GM21423 (cell line): ENCODE results near the gene ADO.

Source experiments
- ATAC-seq: cut with Tn5 transposase; IDR thresholded peaks from one replicate; pipeline ENCODE4 v1.9.1; 2021; ENCODE audit warnings: mild to moderate bottlenecking, moderate library complexity; ENCODE audit not compliant: unreplicated experiment

The ADO gene

DNA sequence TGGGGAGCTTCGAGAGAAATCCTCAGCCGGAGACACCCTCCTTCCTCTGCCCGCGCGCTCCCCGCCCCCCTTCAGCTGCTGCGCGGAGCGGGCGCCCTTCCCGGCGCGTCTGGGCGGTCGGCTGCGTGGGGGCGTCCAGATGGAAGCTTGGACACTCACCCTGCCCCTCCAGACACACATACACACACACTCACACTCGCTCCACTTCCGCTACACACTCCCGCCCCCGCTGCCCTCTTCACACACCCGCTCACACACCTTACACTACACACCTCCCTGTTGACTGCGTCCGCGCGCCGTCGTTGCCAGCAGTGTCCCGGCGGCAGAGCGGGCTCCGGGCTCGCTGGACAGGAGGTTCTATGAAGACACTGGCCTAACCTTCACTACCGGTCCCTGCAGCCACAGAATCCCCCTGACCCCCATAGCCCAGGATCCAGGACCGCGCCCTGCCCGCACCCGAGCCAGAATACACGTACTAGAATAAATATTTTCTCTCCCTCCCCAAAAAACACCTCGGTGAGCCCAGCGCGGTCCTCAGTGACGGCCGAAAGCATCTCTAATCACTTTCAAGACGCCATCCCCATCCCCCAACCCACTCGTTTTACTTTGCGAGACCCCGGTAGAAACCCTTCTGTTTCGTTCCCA lies 12.7 kb downstream of the ADO start:
- peak; percentile 21 for ATAC-seq

DNA sequence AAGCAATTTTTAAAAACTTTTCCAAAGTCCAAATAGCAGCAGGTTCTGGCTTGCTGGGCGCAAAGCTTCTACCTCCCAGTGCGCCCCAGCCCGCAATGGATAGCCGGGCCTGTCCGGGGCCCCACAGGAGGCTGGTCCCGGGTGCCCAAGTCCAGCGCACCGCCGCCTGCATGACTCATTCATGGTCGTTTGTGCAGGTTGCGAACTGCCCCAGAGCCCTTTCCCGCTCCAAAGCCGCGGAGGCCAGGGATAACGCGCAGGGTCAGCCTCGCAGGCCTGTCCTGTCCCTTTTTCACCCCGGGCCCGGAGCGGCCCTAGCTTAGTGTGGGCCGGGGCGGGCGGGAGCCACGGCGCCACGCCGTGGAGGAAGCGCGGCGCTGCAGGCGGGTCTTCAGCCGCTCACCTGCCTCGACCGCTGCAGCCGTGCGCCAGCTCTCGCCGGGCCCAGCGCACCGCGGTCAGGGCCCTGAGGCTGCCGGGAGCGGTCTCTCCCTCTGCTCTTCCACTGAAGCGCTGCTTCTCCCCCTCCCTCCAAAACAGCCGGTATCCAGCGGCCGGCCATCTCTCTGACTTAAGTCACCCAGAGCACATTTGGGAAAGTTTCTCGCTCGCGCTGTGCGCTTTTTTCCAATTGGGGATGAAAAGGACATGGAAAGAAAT lies 13.4 kb downstream of the ADO start:
- peak; percentile 33 for ATAC-seq

DNA sequence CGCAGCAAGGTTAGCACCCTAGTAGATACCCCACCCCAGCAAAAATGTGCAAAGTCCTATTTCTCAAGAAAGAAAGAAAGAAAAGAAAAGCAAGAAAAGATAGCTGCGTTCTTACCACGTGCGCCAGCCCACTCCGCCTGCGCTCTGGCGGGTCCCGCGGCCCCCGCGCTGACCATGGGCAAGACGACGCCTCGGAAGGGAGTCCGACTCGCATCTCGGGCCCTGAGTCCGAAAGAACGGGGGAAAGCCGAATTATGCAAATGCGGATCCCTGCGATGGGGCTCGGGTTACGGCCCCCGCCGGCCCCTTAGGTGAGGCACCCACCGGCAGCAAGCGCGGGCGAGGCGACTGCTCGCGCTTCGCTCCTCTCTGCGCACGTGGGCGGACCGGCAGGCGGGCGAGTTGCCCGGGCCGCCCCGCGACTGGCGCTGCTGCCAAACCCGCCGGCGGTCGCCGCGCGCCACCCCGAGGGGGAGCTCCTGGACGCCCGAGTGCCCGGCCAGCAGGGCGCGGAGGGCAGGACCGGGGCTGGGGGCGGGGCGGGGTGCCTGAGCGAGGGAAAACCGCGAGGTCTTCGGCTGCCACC lies 14.0 kb downstream of the ADO start:
- no peak for ATAC-seq

DNA sequence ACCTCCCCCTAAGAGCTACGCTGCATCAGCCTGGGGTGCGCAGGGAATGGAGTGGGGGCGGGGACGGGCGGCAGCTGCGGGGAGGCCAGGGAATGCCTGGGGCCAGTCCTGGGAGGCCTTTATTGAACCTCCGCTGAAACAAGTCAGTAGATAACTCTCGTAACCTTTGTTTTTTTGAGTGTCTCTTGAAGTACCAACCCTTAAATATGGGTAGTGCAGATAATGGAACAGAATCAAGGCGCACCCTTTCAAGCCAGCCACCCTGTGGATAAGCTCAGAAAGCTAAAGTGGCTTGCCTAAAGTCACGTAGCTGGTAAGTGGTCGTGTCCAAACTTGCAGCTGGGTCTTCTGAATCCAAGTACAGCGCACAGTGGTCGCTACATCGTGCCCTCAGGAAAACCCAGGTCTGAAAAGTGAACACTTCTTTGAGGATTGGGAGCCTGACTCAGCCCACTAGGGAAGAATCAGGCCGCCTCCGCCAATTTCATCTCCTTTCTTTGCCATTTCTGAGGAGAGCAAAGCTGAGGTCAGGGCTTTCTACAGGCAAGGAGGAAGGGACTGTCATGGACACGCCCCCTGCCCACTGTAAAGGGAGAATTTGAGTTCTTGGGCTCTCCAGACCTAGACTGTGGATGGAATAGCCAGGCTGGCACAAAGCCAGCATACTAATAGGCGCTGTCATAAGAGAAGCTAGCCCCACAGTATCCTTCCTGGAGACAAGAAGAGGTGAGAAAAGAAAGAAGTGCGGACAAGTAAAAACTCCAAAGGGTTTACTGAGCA lies 14.8 kb downstream of the ADO start:
- ATAC-seq: no peak

DNA sequence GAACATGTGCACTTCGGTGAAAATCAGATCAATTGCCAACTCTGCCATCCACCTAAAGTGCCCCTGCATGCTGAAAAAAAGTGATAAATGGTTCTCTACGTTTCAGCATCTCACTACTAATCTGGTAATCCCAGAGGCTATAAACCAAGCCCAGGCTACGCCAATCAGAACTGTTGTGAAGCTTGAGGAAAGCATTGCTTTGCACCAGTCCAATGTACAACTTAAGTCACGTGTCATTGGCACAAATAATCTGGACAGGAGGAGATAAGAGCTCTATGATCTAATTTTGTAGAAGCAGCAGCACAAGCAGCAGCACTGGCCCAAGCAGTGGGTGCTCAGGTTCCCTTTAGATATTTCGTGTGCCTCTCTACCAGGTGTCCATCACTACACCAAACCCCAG lies 16.1 kb downstream of the ADO start:
- no peak for ATAC-seq

DNA sequence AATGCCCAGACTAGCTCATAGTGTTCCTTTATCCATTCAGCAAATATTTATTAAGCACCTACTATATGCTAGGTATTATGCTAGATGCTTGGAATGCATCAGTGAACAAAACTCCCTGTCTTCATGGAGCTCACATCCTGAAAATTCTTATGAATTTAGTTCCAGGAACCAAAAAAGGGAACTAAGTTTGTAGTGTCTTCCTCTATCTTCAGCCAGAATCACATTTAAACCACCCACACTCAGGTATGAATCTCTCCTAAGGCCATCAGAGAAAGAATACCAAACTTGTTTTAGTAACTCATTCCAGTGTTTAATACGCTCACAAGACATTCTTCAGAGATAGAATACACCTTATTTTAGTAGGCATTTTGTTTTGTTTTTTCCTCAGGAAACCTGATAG lies 21.8 kb downstream of the ADO start:
- no peak for ATAC-seq

DNA sequence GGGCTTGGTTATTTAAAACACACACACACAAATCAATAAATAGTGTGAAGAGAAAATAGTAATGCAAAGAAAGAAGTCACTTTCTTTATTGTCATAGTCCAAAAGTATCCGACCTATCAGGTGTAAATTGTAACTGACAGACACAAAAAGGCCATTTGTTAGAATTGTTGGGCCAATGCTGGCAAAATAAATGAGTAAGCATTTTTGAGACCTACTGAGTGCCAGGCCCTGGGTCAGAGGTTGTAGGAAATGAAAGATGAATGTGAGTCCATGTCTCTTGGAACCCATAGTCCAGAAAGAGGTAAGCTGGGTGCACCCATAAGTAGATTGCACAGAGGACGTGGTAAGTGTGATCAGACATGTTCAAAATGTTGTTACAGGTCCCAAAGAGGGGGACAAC lies 25.1 kb downstream of the ADO start:
- ATAC-seq: no peak

DNA sequence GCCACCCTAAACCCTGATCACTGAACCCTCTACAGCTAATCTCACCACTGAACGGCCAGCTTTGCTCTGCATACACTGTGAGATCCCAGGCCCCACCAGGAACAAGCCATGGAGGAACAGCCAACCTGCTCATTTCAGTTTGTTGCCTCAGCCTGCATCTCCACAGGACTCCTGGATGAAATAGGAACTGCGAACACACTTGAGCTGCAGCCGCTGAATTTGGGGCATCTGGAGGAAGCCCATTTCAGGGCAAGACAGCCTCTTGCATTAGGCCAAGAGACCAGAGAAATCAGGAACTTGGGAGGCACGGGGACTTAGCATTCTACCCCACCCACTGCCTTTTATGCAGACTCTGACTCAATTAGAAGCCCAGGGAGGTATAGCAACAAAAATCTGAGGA lies 26.2 kb downstream of the ADO start:
- no peak for ATAC-seq

DNA sequence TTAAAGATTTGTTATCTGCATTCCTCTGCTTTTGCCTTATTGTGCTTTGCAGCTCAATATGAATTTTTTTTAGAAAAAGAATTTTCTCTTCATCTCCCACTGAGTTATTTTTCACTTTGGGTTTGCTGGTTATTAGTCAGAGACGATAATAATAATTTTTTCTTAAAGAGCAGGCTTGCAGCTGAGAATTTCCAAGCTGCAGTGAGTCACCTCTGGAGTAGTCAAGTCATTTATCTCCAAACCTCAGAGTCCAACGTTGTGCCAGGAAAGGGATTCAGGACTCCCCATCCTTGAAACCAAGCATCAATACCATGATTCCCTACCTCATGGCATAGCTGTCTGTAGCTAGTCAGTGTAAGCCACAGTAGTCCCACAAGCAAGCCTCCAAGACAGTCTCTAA lies 26.8 kb downstream of the ADO start:
- no peak for ATAC-seq

DNA sequence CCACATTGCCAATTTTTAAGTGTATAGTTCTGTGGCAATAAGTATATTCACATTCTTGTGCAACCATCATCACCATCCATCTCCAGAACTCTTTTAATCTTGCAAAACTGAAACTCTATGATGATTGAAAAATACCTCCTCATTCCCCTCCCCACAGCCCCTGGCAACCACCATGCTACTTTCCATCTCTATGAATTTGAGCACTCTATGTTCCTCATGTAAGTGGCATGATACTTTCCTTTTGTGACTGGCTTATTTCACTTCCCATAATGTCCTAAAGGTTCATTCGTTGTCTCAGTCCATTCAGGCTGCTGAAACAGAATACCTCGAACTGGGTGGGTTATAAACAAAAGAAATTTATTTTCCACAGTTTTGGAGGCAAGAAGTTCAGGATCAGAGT lies 35.1 kb downstream of the ADO start:
- ATAC-seq: no peak

DNA sequence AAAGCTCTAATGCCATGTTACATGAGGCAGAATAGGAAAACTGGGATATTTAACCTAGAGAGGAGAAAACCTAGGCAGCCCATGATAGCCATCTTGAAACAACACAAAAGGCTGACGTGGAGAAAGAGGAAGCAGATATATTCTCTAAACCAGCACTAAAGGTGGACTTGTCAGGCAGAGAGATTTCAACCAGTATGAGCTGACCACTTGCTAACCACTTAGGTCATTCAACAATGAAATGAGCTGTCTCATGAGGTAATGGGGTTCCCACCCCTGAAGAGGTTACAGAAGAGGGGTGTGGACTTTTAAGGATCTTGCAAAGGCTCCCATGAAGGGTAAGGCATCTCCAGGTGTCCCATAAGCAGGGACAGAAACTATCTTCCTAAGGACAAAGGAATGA lies 38.5 kb downstream of the ADO start:
- ATAC-seq: peak; percentile 43

DNA sequence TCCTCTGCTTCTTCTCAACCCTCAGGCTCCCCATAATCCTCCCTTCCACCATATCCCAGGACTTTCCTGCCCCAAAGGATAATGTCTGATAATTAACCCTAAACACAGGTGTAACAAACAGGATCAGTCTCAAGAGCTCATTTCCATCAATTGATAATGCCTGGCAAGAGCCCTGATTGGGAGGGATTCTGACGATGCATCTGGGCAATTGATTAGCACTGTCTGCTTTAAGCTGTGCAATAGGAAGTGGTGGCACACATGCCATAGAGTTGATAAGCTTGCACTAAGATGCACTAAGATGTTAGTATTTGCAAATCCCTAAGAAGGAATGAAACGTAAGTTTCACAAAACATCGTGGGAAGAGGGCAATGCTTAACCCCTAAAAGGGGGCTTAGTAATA lies 39.1 kb downstream of the ADO start:
- no peak for ATAC-seq

DNA sequence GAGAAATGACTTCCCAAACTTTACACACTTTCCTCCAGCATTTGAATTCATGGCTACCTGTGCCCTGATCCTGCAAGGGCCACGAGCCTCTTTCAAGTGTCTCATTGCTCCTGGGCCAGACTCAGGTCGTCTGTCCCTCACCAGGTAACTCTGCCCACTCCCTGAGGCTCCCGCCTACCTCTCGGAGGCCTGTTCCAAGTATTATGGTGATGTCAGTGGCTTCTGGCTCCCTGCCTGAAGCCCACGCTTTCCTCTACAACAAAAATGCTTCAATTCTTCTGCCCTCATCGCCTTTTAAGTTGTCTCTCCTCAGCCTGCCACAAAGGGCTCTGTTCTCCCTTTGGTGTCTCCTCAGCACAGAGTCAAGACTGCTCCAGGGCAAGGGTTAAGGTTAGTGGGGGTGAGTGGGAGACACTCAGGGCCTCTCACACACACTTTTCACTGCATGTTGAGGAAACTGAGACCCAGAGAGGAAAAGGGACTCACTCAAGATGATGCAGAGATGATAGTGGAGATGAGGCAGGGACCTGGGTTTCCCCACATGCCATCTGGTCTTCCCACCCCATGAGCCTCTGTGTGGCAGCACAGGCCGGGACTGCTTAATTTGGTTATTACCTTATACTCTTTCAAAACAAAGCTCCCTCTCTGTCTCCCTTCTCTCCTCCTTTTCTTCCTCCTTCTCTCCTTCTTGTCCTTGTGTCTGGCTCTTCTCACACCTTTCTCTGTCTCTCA lies 39.9 kb downstream of the ADO start:
- ATAC-seq: no peak

DNA sequence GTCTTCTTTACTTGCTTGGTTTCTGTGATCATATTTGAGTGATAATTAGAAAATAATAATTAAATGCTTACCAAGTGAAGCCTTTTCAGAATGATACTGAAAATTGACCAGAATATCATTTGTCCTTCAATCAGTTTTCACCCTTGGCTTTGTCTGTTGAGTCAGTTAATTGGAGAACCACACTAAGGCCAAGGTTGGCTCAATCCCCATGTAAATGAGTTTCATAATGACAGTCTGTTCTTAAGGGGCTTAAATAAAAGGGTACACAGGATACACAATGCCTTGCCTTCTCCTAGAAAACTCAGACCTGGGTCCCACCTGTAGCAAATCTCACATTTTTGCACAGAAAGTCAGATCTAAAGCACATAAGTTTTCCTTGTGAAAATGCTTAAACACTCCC lies 42.9 kb downstream of the ADO start:
- ATAC-seq: no peak

DNA sequence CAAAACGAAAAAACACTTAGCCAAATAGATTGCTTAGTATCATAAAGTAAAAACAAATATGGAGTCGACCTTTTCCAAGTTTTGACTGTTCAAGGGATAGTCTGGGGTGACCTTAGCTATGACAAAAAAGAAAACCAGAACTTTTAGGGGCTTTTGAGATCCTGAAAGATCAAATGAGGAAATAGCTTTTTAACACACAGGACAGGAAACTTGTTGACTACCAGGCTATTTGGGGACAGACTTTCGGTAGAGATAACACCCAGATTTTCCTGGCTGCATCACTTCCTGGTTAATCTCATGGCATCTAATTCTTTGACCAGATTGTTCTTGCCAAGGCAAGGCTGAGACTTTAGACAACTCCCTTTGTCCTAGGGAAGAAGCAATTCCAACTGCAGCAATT lies 46.1 kb downstream of the ADO start:
- ATAC-seq: no peak

DNA sequence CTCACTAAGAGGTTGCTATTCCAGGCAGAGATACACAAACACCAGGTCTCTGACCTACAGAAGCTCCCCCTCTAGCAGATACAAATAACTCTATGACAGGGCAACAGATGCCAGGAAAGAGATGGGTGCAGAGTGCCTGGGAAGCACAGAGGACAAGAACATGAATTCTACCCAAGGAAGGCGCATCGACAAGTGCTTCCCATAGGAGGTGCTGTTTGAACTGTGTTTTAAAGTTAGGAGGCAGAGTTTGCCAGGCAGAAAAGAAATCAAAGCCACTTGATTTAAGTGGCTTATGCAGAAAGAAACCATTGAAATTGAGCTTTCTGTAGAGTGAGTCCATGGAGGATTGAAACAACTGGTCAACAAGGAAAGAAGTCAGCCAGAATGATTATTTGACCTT lies 46.9 kb downstream of the ADO start:
- no peak for ATAC-seq

DNA sequence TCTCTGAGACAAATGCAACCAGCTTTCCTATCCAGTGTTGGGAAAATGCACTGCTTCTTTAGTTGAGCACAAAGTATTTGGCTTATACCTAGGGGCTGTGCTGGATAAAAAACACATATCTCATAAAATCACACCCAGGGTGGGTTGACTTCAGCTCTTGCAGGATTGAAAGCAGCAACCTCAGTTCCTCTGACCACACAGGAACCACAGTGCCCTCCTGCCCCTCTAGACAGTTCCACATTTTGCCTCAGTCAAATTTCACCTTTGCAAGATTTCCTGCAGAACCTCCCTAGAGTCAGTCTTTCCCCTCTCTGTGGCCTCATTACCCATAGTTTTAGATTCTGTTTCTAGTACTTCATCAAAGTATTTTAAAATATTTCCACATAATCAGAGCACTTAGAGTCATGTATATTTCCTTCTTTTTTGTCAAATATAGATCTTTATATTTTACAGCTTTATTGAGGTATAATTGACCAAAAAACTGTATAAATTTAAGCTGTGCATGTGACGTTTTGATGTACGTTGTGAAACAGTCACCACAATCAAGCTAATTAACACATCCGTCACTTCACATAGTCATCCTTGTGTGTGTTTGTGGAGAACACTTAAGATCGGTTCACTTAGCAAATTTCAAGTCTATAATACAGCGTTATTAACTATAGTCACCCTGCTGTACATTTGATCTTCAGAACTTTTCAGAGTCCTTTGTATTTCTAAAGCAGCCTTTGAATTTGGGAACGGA lies 48.6 kb downstream of the ADO start:
- peak; percentile 69 for ATAC-seq

DNA sequence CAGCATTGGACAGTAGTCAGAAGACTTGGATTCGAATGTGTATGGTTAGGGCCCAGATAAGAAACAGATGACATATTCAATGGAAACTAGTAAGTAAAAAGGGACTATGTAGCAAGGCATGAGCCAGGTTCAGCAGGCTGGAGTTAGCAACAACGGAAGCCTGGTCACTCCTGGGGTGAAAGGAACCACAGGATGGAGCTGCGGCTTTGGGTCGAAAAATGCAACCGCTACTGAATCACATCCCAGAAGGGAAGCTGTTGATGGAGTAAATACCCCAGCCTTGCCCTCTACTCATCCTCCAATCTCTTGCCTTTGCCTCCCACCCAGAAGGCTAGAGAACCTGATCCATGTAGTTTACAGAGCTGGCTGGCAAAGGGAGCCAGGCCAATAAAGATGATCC lies 49.2 kb downstream of the ADO start:
- ATAC-seq: no peak

DNA sequence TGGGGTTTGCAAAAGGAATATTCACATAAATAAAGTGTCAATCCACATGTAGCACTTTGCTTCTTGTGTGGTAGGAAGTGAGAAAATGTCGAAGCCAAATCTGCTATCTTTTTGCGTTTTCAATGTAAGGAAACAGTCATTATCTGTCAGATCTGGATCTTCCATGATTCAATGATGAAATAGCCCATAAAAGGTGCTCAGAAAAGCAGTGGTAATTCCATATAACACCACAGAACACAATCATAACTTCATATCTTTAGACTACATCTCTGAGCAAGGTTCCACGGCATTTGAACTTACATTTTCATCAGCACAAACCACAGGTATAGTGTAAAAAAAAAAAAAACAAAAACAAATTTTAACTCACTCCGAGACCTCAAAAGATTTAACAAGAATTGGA lies 51.5 kb downstream of the ADO start:
- no peak for ATAC-seq
